Activated CD4-positive, alpha-beta T cell treated with anti-CD3 and anti-CD28 coated beads, Interleukin-2, amount 50 U/mL, for 24 hours (primary cell): ENCODE measurements around the gene MAPK11.

Experiments
- DNase-seq, 2 donors: peaks; one replicate each; pipeline ENCODE4 v3.0.0-alpha.2; 2020; ENCODE audit warnings: low read depth in 1 of 2, low spot score in 1 of 2

The MAPK11 gene

GRCh38 chr22:50250249-50250554 lies 20.0 kb downstream of the MAPK11 start:
- DNase-seq, result no peak

- DNase-seq, result no peak
Observed at GRCh38 chr22:50249341-50250248, 20.6 kb downstream of the MAPK11 start.

- no peak for DNase-seq
Observed at GRCh38 chr22:50248196-50249081, 21.7 kb downstream of the MAPK11 start.

GRCh38 chr22:50247748-50248147 lies 22.4 kb downstream of the MAPK11 start:
- no peak for DNase-seq

GRCh38 chr22:50246242-50247175 lies 23.7 kb downstream of the MAPK11 start:
- DNase-seq, result no peak

- no peak for DNase-seq
Observed at GRCh38 chr22:50245214-50246072, 24.7 kb downstream of the MAPK11 start.

GRCh38 chr22:50244420-50245213 lies 25.6 kb downstream of the MAPK11 start, which contains the start of gene TUBGCP6:
Gene TUBGCP6 (minus strand): TSS chr22:50245023. CDS start chr22:50244459, 564 bp downstream.
- DNase-seq, result peak; percentile 88 to 89

- no peak for DNase-seq
Observed at GRCh38 chr22:50243685-50244419, 26.3 kb downstream of the MAPK11 start.

- DNase-seq, result no peak
Observed at GRCh38 chr22:50242406-50242949, 27.7 kb downstream of the MAPK11 start.

GRCh38 chr22:50238755-50239154 lies 31.4 kb downstream of the MAPK11 start:
- no peak for DNase-seq

GRCh38 chr22:50236731-50237409 lies 33.3 kb downstream of the MAPK11 start:
- no peak for DNase-seq

- DNase-seq, result no peak
Observed at GRCh38 chr22:50233223-50233622, 37.0 kb downstream of the MAPK11 start.

GRCh38 chr22:50232481-50233151 lies 37.6 kb downstream of the MAPK11 start:
- DNase-seq, result no peak

GRCh38 chr22:50229370-50229769 lies 40.8 kb downstream of the MAPK11 start:
- DNase-seq, result no peak

- DNase-seq, result no peak
Observed at GRCh38 chr22:50228366-50228765, 41.8 kb downstream of the MAPK11 start.

- DNase-seq, result no peak
Observed at GRCh38 chr22:50227579-50228215, 42.5 kb downstream of the MAPK11 start.

GRCh38 chr22:50226875-50227165 lies 43.4 kb downstream of the MAPK11 start:
- DNase-seq, result no peak
